Spleen (tissue), 11 donors: ENCODE results near the gene SMARCA2. TPM values are rescaled to one million over a fixed set of nuclear protein-coding genes. Genes with fewer than 3 reads are reported as not detected.

Source experiments
- DNase-seq: peaks from one replicate; pipeline ENCODE4 v3.0.0-alpha.2; 2020
- H3K27ac ChIP-seq, 8 donors: fragments of 200-600 bp; sonication (generic) in 7 of 8; 1 replicate in 4 of 8; 2 replicates in 4 of 8; pipeline versions ENCODE4 v1.5.0 to v1.8.0; 2016 to 2021; ENCODE audit warnings: inconsistent platforms in 4 of 8, mild to moderate bottlenecking in 4 of 8, moderate library complexity in 1 of 8
- H3K27me3 ChIP-seq, 7 donors: fragments of 200-600 bp; sonication (generic) in 6 of 7; replicated peaks in 1 of 7; 1 replicate in 4 of 7; 2 replicates in 3 of 7; pipeline versions ENCODE4 v1.5.0 to v1.8.0; 2016 to 2021; ENCODE audit warnings: inconsistent platforms in 3 of 7, mild to moderate bottlenecking in 1 of 7
- H3K36me3 ChIP-seq, 6 donors: fragments of 200-600 bp; sonication (generic) in 5 of 6; 1 replicate in 4 of 6; 2 replicates in 2 of 6; pipeline versions ENCODE4 v1.5.0 to v1.8.0; 2016 to 2021; ENCODE audit warnings: inconsistent platforms in 2 of 6
- H3K4me1 ChIP-seq, 6 donors: fragments of 200-600 bp; sonication (generic) in 5 of 6; 1 replicate in 3 of 6; 2 replicates in 3 of 6; pipeline versions ENCODE4 v1.5.0 to v1.8.0; 2016 to 2021; ENCODE audit warnings: inconsistent platforms in 3 of 6
- H3K4me3 ChIP-seq, 8 donors: fragments of 200-600 bp; sonication (generic) in 7 of 8; 1 replicate in 4 of 8; 2 replicates in 4 of 8; pipeline versions ENCODE4 v1.5.0 to v1.8.0; 2016 to 2021; ENCODE audit warnings: inconsistent platforms in 4 of 8, mild to moderate bottlenecking in 4 of 8, moderate library complexity in 2 of 8
- H3K9me3 ChIP-seq, 8 donors: fragments of 200-600 bp; sonication (generic) in 7 of 8; 1 replicate in 4 of 8; 2 replicates in 4 of 8; pipeline versions ENCODE4 v1.5.0 to v1.8.0; 2016 to 2021; ENCODE audit warnings: inconsistent platforms in 4 of 8
- POLR2A ChIP-seq, 3 donors: fragments of 450-650 bp; IDR thresholded peaks; one replicate each; pipeline ENCODE4 v1.5.1; 2017; ENCODE audit warnings: antibody characterized with exemption in 3 of 3, mild to moderate bottlenecking in 1 of 3
- POLR2AphosphoS5 ChIP-seq, 3 donors: sonication (generic); formaldehyde crosslinking; IDR thresholded peaks; one replicate each; pipeline ENCODE4 v1.5.1; 2017; ENCODE audit warnings: antibody characterized with exemption in 3 of 3
- WGBS, 5 donors: extraction: QIAGEN DNeasy Blood & Tissue Kit in 3 of 5; methylation state at CpG; one replicate each; pipeline versions ENCODE4 v1.1.5 to v1.1.7; 2013 to 2018; 5-methylcytosine and 5-hydroxymethylcytosine counted together
- intact Hi-C: fragments of 100-400 bp; cut with DNase I; formaldehyde crosslinking; loops from one replicate; pipeline ENCODE4 v1.15.0; 2023; ENCODE audit warnings: low total_unique reads
- polyA plus RNA-seq, 3 donors: library from polyadenylated mRNA; stranded (reverse); fragments of 200-250 nt; gene quantifications; one replicate each; pipeline ENCODE4 v1.2.1, GENCODE V29; 2013
- total RNA-seq, 7 donors: library from RNA; depleted of rRNA in 3 of 7; stranded (reverse); fragments of >200 nt in 3 of 7; fragmentation: NEBNext Ultra II Directional in 4 of 7; extraction: Animal tissue kit (Norgen Biotek cat#: 25700) in 4 of 7; gene quantifications; one replicate each; pipeline versions ENCODE4 v1.1.0 to v1.2.1, GENCODE V29; 2016 to 2021
- TF ChIP-seq, protein P1 (sequence below), 11 experiments: fragments of 200-600 bp in 7 of 11; fragments of 450-650 bp in 4 of 11; sonication (generic) in 4 of 11; IDR thresholded peaks in 8 of 11; conservative IDR thresholded peaks in 3 of 11; 1 replicate in 7 of 11; 2 replicates in 4 of 11; pipeline versions ENCODE4 v1.4.0 to v1.8.0; 2016 to 2021; ENCODE audit warnings: antibody characterized with exemption in 11 of 11, inconsistent platforms in 4 of 11, mild to moderate bottlenecking in 1 of 11
- donor health status: healthy with polysubstance abuse.
- donor health status: DM: no; HTN: no; CAD: no; lungs with moderate emphysema.
- donor health status: DM: no; HTN: no; CAD: no.
- donor health status: Bipolar disorder and iron deficiency.
- donor health status: healthy.
- donor health status: DM: no; HTN: no; CAD: no.
- donor health status: DM: yes; HTN: yes; CAD: no.

The SMARCA2 gene
- total and polyA plus RNA-seq, 10 donors = 41.9 to 252 (median 186) TPM

GRCh38 chr9:2236850-2237249, 221.7 kb downstream of the SMARCA2 start:
- Histone ChIP-seq H3K4me1 (peaks cover 0 to 17% (median 7%) of the 10 kb centered on the region in 6 donors), H3K9me3 (no peaks in the 10 kb centered on the region), H3K27me3 (peaks cover 0 to 5% (median 0%) of the 10 kb centered on the region in 7 donors), H3K27ac (no peak overlapping the region), H3K36me3 (no peaks in the 10 kb centered on the region), H3K4me3 (no peak overlapping the region)
- no peak for DNase-seq
- TF ChIP-seq POLR2A (IDR thresholded peaks at IDR 0.05) (no peak), POLR2AphosphoS5 (IDR thresholded peaks at IDR 0.05) (no peak)
- TF ChIP-seq, protein P1, sequence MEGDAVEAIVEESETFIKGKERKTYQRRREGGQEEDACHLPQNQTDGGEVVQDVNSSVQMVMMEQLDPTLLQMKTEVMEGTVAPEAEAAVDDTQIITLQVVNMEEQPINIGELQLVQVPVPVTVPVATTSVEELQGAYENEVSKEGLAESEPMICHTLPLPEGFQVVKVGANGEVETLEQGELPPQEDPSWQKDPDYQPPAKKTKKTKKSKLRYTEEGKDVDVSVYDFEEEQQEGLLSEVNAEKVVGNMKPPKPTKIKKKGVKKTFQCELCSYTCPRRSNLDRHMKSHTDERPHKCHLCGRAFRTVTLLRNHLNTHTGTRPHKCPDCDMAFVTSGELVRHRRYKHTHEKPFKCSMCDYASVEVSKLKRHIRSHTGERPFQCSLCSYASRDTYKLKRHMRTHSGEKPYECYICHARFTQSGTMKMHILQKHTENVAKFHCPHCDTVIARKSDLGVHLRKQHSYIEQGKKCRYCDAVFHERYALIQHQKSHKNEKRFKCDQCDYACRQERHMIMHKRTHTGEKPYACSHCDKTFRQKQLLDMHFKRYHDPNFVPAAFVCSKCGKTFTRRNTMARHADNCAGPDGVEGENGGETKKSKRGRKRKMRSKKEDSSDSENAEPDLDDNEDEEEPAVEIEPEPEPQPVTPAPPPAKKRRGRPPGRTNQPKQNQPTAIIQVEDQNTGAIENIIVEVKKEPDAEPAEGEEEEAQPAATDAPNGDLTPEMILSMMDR (IDR thresholded peaks at IDR 0.05 in 8 of 11, conservative IDR thresholded peaks at IDR 0.05 in 3 of 11) = no peak
- intact Hi-C loops = no loop called here
- WGBS, 5 donors = 83 to 94% (median 88%) methylated on average over 3 of the region's 3 CpGs

- peak overlapping the region; percentile 32 to 69 (median 38) for H3K4me3 ChIP-seq
- intact Hi-C loops = no loop called here
- peaks cover 0 to 8% (median 5%) of the 10 kb centered on the region in 8 donors for H3K9me3 ChIP-seq
- peaks cover 0 to 32% (median 20%) of the 10 kb centered on the region in 6 donors for H3K4me1 ChIP-seq
- peak; percentile 79 for DNase-seq
- peaks cover 0 to 5% (median 0%) of the 10 kb centered on the region in 7 donors for H3K27me3 ChIP-seq
- WGBS, 5 donors = 36 to 69% (median 50%) methylated on average over 10 to 15 of the region's 15 CpGs
- no peaks in the 10 kb centered on the region for H3K36me3 ChIP-seq
- TF ChIP-seq POLR2A (IDR thresholded peaks at IDR 0.05) (no peak), POLR2AphosphoS5 (IDR thresholded peaks at IDR 0.05) (no peak)
- TF ChIP-seq, protein P1 (IDR thresholded peaks at IDR 0.05 in 8 of 11, conservative IDR thresholded peaks at IDR 0.05 in 3 of 11) = peak in 4 of 11 experiments; percentile 19 to 33 (median 27)
- peak overlapping the region in 7 of 8 donors; percentile 39 to 67 (median 63) for H3K27ac ChIP-seq
These were observed 226.3 kb downstream of the SMARCA2 start for GRCh38 chr9:2241461-2241835.

- H3K36me3 ChIP-seq = no peaks in the 10 kb centered on the region
- peaks cover 0 to 8% (median 5%) of the 10 kb centered on the region in 8 donors for H3K9me3 ChIP-seq
- no peak for TF ChIP-seq POLR2A (IDR thresholded peaks at IDR 0.05)
- TF ChIP-seq, protein P1 (IDR thresholded peaks at IDR 0.05 in 8 of 11, conservative IDR thresholded peaks at IDR 0.05 in 3 of 11) = peak in 1 of 11 experiments; percentile 3
- peak; percentile 68 to 86 (median 75) for TF ChIP-seq POLR2AphosphoS5 (IDR thresholded peaks at IDR 0.05)
- DNase-seq = peak; percentile 89
- H3K27me3 ChIP-seq = peaks cover 0 to 5% (median 0%) of the 10 kb centered on the region in 7 donors
- peaks cover 0 to 32% (median 20%) of the 10 kb centered on the region in 6 donors for H3K4me1 ChIP-seq
- H3K4me3 ChIP-seq = peak overlapping the region; percentile 32 to 69 (median 38)
- peak overlapping the region in 7 of 8 donors; percentile 39 to 67 (median 63) for H3K27ac ChIP-seq
- WGBS, 5 donors = 1 to 3% (median 1%) methylated on average over 29 to 38 of the region's 38 CpGs
- intact Hi-C loops = no loop called here
These were observed 226.9 kb downstream of the SMARCA2 start for GRCh38 chr9:2241836-2242741.

GRCh38 chr9:2242831-2243330, 227.7 kb downstream of the SMARCA2 start:
- DNase-seq = no peak
- peaks cover 0 to 32% (median 20%) of the 10 kb centered on the region in 6 donors for H3K4me1 ChIP-seq
- peak overlapping the region in 6 of 8 donors; percentile 32 to 69 (median 40) for H3K4me3 ChIP-seq
- intact Hi-C loops = no loop called here
- H3K27me3 ChIP-seq = peaks cover 0 to 5% (median 0%) of the 10 kb centered on the region in 7 donors
- no peaks in the 10 kb centered on the region for H3K36me3 ChIP-seq
- H3K9me3 ChIP-seq = peaks cover 0 to 8% (median 5%) of the 10 kb centered on the region in 8 donors
- TF ChIP-seq, protein P1 (IDR thresholded peaks at IDR 0.05 in 8 of 11, conservative IDR thresholded peaks at IDR 0.05 in 3 of 11) = no peak
- TF ChIP-seq POLR2A (IDR thresholded peaks at IDR 0.05) = no peak
- TF ChIP-seq POLR2AphosphoS5 (IDR thresholded peaks at IDR 0.05) = no peak
- WGBS, 5 donors = 55 to 64% (median 57%) methylated on average over 11 of the region's 11 CpGs
- H3K27ac ChIP-seq = peak overlapping the region in 4 of 8 donors; percentile 50 to 67 (median 65)
